Ascending aorta (tissue), 2 donors: Measurements from ENCODE around the gene RGS13. TPM values are rescaled to one million over a fixed set of nuclear protein-coding genes. Genes with fewer than 3 reads are reported as not detected.

Source experiments
- DNase-seq, 2 donors: peaks; one replicate each; pipeline ENCODE4 v3.0.0-alpha.2; 2019; ENCODE audit warnings: low spot score in 2 of 2
- H3K27ac ChIP-seq, 2 donors: fragments of 200-600 bp; sonication (generic); one replicate each; pipeline ENCODE4 v1.5.1; 2016 to 2017; ENCODE audit warnings: mild to moderate bottlenecking in 1 of 2
- H3K27me3 ChIP-seq: fragments of 200-600 bp; sonication (generic); one replicate; pipeline ENCODE4 v1.5.1; 2017
- H3K36me3 ChIP-seq, 2 donors: fragments of 200-600 bp; sonication (generic); one replicate each; pipeline ENCODE4 v1.5.1; 2016
- H3K4me1 ChIP-seq, 2 donors: fragments of 200-600 bp; sonication (generic); one replicate each; pipeline ENCODE4 v1.5.1; 2016 to 2017; ENCODE audit warnings: mild to moderate bottlenecking in 1 of 2
- H3K4me3 ChIP-seq, 2 donors: fragments of 200-600 bp; sonication (generic); one replicate each; pipeline ENCODE4 v1.5.1; 2016 to 2017; ENCODE audit warnings: mild to moderate bottlenecking in 1 of 2
- H3K9me3 ChIP-seq, 2 donors: fragments of 200-600 bp; sonication (generic); one replicate each; pipeline ENCODE4 v1.5.1; 2016
- intact Hi-C: fragments of 100-400 bp; cut with DNase I; formaldehyde crosslinking; loops from one replicate; pipeline ENCODE4 v1.15.1; 2023
- total RNA-seq: library from RNA; depleted of rRNA; stranded (reverse); fragments of >200 nt; gene quantifications from one replicate; pipeline ENCODE4 v1.1.0, GENCODE V29; 2016
- TF ChIP-seq, protein P1 (sequence below), 3 experiments: fragments of 200-600 bp in 2 of 3; fragments of 450-650 bp in 1 of 3; sonication (generic) in 2 of 3; IDR thresholded peaks; one replicate each; pipeline ENCODE4 v1.5.1; 2016 to 2019; ENCODE audit warnings: antibody characterized with exemption in 3 of 3, mild to moderate bottlenecking in 1 of 3, moderate library complexity in 1 of 3

RGS13 gene
- total RNA-seq, 1 donor from 2014 or later: not detected

DNA sequence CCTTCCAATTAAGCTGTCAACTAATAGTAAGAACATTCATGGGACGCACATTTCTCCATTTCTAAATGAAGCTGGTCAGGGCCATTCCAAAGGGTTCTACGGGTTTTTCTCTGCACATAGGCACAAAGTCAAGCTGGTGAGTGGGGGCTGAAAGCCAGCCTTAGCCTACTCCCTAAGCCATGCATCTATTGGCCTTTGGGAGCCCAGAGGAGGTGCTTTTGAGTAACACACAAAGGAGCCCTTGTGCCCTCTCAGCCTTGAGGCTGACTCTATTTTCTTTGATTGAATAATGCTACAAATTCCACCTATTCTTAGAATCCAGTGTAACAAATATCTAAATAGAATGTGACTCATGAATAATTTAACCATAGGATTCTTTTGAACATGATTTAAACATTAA is 73.6 kb downstream of the RGS13 start:
- Histone ChIP-seq H3K4me3 (no peak overlapping the region), H3K9me3 (no peaks in the 10 kb centered on the region), H3K27me3 (no peaks in the 10 kb centered on the region), H3K36me3 (no peaks in the 10 kb centered on the region), H3K27ac (no peak overlapping the region), H3K4me1 (no peaks in the 10 kb centered on the region)
- intact Hi-C loops: no loop called here
- TF ChIP-seq, protein P1, sequence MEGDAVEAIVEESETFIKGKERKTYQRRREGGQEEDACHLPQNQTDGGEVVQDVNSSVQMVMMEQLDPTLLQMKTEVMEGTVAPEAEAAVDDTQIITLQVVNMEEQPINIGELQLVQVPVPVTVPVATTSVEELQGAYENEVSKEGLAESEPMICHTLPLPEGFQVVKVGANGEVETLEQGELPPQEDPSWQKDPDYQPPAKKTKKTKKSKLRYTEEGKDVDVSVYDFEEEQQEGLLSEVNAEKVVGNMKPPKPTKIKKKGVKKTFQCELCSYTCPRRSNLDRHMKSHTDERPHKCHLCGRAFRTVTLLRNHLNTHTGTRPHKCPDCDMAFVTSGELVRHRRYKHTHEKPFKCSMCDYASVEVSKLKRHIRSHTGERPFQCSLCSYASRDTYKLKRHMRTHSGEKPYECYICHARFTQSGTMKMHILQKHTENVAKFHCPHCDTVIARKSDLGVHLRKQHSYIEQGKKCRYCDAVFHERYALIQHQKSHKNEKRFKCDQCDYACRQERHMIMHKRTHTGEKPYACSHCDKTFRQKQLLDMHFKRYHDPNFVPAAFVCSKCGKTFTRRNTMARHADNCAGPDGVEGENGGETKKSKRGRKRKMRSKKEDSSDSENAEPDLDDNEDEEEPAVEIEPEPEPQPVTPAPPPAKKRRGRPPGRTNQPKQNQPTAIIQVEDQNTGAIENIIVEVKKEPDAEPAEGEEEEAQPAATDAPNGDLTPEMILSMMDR (IDR thresholded peaks at IDR 0.05): no peak
- DNase-seq: no peak

Other genes starting within 250 kb of the RGS13 start
- 13.0 TPM for gene RGS1, start 60.4 kb upstream of the RGS13 start, total RNA-seq
- gene RGS2, start 172.9 kb downstream of the RGS13 start, total RNA-seq: 11.9 TPM